AG04450 (cell line): ENCODE data around the gene PLAC9. TPM values are rescaled to one million over a fixed set of nuclear protein-coding genes. Genes with fewer than 3 reads are reported as not detected.

ENCODE experiments used
- CTCF ChIA-PET: fragments of 300-600, 350-600 bp; formaldehyde crosslinking; extraction: SDS; loops from one replicate; lab custom pipeline; 2022; ENCODE audit warnings: antibody characterized with exemption, inconsistent platforms; lab: Charles Lee
- POLR2A ChIA-PET: fragments of 350-600 bp; formaldehyde crosslinking; extraction: SDS; loops from one replicate; lab custom pipeline; 2021; ENCODE audit warnings: antibody characterized with exemption, inconsistent platforms; lab: Yijun Ruan, JAX
- DNase-seq: peaks from one replicate; pipeline ENCODE4 v3.0.0-alpha.2; 2011; ENCODE audit warnings: low read depth, low spot score
- H3K27ac ChIP-seq: one replicate; pipeline ENCODE4 v1.5.1; 2012; ENCODE audit warnings: low read depth, low read length, control low read depth
- H3K27me3 ChIP-seq: one replicate; pipeline ENCODE4 v1.6.0; 2012; ENCODE audit warnings: low read length; ENCODE audit not compliant: control insufficient read depth, insufficient read depth
- H3K4me3 ChIP-seq: 2 replicates; pipeline ENCODE4 v1.5.1; 2011; ENCODE audit warnings: mild to moderate bottlenecking, low read depth, low read length, control low read depth
- H3K9me3 ChIP-seq: 2 replicates; pipeline ENCODE4 v1.5.1; 2012; ENCODE audit warnings: low read length; ENCODE audit not compliant: control insufficient read depth, insufficient read depth
- polyA plus RNA-seq: library from polyadenylated mRNA; depleted of rRNA; stranded (reverse); fragments of >200 nt; gene quantifications from 2 replicates; pipeline ENCODE4 v1.2.3, GENCODE V29; 2011
- TF ChIP-seq, protein P1 (sequence below): IDR thresholded peaks from 2 replicates; pipeline ENCODE4 v1.5.1; 2011; ENCODE audit warnings: low read depth, low read length, control low read depth, inconsistent platforms

The PLAC9 gene
- polyA plus RNA-seq, 1 experiment: 11.5 TPM

DNA sequence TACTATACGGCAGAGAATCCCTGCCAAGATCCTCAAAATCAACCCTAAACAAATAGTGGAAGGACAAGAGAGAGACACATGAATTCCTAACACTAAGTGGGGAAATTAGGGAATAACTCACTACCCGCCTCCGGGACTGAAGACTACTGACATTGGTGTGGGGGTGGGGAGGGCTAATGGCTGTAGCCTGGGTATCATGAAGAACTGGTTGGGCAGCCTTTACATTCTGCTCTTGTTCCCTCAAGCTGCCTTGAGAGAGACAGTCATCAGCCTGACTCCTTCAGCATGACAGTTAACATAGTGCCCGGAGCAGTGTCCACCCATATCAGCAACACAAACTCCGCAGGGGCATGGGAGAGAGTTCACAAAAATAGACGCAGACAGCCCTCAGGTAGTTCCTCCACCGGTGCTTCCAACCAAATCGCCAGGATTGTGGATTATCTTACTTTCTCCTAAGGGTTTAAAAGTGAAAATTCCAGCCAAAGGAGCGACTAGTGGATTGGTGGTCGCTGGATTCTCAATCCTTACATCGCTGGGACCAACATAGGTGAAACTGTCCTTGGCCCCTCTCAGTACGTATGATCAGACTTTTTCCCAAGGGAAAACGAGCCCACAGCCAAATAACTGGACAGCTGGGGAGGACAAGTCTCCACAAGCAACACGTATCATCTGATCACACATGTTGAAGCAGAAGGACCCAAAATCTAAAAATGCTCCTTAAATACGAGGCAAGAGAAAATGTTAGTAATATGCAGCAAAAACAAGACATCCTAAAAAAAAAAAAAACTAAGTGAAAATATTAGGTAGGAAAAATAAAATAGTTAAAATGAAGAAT is 31.5 kb upstream of the PLAC9 start:
- H3K27me3 ChIP-seq: no peaks in the 10 kb centered on the region
- H3K4me3 ChIP-seq: no peak overlapping the region
- TF ChIP-seq, protein P1, sequence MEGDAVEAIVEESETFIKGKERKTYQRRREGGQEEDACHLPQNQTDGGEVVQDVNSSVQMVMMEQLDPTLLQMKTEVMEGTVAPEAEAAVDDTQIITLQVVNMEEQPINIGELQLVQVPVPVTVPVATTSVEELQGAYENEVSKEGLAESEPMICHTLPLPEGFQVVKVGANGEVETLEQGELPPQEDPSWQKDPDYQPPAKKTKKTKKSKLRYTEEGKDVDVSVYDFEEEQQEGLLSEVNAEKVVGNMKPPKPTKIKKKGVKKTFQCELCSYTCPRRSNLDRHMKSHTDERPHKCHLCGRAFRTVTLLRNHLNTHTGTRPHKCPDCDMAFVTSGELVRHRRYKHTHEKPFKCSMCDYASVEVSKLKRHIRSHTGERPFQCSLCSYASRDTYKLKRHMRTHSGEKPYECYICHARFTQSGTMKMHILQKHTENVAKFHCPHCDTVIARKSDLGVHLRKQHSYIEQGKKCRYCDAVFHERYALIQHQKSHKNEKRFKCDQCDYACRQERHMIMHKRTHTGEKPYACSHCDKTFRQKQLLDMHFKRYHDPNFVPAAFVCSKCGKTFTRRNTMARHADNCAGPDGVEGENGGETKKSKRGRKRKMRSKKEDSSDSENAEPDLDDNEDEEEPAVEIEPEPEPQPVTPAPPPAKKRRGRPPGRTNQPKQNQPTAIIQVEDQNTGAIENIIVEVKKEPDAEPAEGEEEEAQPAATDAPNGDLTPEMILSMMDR: no peak
- H3K27ac ChIP-seq: no peak overlapping the region
- no peak for DNase-seq
- POLR2A ChIA-PET: no interaction called here
- no peaks in the 10 kb centered on the region for H3K9me3 ChIP-seq
- CTCF ChIA-PET: no interaction called here

GRCh38 chr10:80104066-80104926 is 28.2 kb upstream of the PLAC9 start:
- Histone ChIP-seq H3K9me3 (peaks cover 11% of the 10 kb centered on the region), H3K27ac (peak overlapping the region; percentile 79), H3K27me3 (no peaks in the 10 kb centered on the region), H3K4me3 (no peak overlapping the region; the same call in 1 of the 2 replicates)
- TF ChIP-seq, protein P1: no peak
- ChIA-PET CTCF (interaction anchor here (0.8 to 1.8 kb wide), 4 partner anchors 14 to 118 kb away, joined by 3 to 5 read pairs (median 4); no protein-coding TSS in a partner anchor), POLR2A (interaction anchor here (0.9 to 1.9 kb wide), 2 partner anchors 25 to 29 kb away, joined by 3 to 7 read pairs; partner anchors contain the start of gene TMEM254)
- peak; percentile 78 for DNase-seq

- no peaks in the 10 kb centered on the region for H3K27me3 ChIP-seq
- peaks cover 15% of the 10 kb centered on the region for H3K9me3 ChIP-seq
- no peak for DNase-seq
- H3K27ac ChIP-seq: no peak overlapping the region
- ChIA-PET CTCF (no interaction called here), POLR2A (no interaction called here)
- TF ChIP-seq, protein P1: no peak
- H3K4me3 ChIP-seq: no peak overlapping the region
Observed at GRCh38 chr10:80108576-80109239, 23.8 kb upstream of the PLAC9 start.

- CTCF ChIA-PET: no interaction called here
- no peak overlapping the region for H3K4me3 ChIP-seq
Observed at GRCh38 chr10:80110986-80111385, 21.5 kb upstream of the PLAC9 start.

More at GRCh38 chr10:80110986-80111385, 21.5 kb upstream of the PLAC9 start:
- Histone ChIP-seq H3K27ac (no peak overlapping the region), H3K27me3 (no peaks in the 10 kb centered on the region), H3K9me3 (peaks cover 15% of the 10 kb centered on the region)
- no peak for DNase-seq
- POLR2A ChIA-PET: interaction anchor here (0.6 kb wide), 1 partner anchor 19 kb away, joined by 4 read pairs; no protein-coding TSS in a partner anchor
- TF ChIP-seq, protein P1: no peak
